H1 (cell line): Measurements from ENCODE around the gene ASPDH.

Experiments
- CTCF ChIP-seq, 3 experiments: IDR thresholded peaks; 1 replicate in 2 of 3; 2 replicates in 1 of 3; pipeline versions ENCODE4 v1.5.1 to v1.6.1; 2011; ENCODE audit warnings: low read length in 3 of 3, mild to moderate bottlenecking in 3 of 3, inconsistent platforms in 2 of 3, low read depth in 1 of 3, moderate library complexity in 1 of 3; ENCODE audit not compliant: insufficient read depth in 1 of 3; ENCODE audit errors: control extremely low read depth in 1 of 3
- POLR2AphosphoS5 ChIP-seq: IDR thresholded peaks from 2 replicates; pipeline ENCODE4 v1.6.1; 2011; ENCODE audit warnings: low read depth, low read length
- TF ChIP-seq, protein P1 (sequence below): IDR thresholded peaks from 2 replicates; pipeline ENCODE4 v1.6.1; 2012; ENCODE audit warnings: inconsistent platforms

DNA sequence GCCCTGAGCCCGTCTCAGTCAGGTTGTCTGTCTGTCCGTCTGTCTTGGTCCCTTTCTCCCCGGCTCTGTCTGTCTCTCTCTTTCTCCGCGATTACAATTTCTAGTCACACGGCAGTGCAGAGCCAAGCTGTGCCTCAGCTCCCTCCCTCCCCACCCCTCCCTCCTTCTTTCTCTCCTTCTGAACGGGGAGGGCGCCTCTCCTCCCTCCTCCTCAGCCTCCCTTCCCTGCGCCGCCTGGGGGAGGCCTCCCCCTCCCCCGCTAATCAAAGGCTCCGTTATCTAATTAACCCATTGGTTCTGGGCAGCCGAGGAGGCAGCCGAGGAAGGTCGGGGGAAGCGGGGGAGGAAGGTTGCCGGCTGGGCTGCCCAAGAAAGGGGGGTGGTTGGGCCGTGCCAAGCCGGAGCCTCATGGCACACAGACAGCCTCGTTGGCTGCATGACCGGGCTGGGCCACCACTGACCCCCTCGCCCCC, 38.0 kb upstream of the ASPDH start:
- TF ChIP-seq POLR2AphosphoS5, result no peak
- TF ChIP-seq CTCF (IDR thresholded peaks at IDR 0.05; ENCODE audit: control extremely low read depth in 1 of 3, insufficient read depth in 1 of 3, low read depth in 1 of 3, low read length in 3 of 3), result no peak
- TF ChIP-seq, protein P1, sequence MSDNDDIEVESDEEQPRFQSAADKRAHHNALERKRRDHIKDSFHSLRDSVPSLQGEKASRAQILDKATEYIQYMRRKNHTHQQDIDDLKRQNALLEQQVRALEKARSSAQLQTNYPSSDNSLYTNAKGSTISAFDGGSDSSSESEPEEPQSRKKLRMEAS, result no peak
